Progenitor cell of endocrine pancreas (in vitro differentiated cells): ENCODE data around the gene MEX3D. TPM values are rescaled to one million over a fixed set of nuclear protein-coding genes. Genes with fewer than 3 reads are reported as not detected.

Source experiments
- DNase-seq: peaks from one replicate; pipeline ENCODE4 v3.0.0; 2021; ENCODE audit warnings: low spot score; ENCODE audit not compliant: unreplicated experiment
- H3K27ac Mint-ChIP-seq: 2 replicates; pipeline ENCODE4 v1.8.0; 2021; ENCODE audit warnings: mild to moderate bottlenecking, moderate library complexity, mixed read lengths
- H3K27me3 Mint-ChIP-seq: 2 replicates; pipeline ENCODE4 v1.8.0; 2021; ENCODE audit warnings: mixed read lengths
- H3K36me3 Mint-ChIP-seq: 2 replicates; pipeline ENCODE4 v1.8.0; 2022; ENCODE audit warnings: mixed read lengths; ENCODE audit not compliant: insufficient read depth
- H3K4me1 Mint-ChIP-seq: 2 replicates; pipeline ENCODE4 v1.8.0; 2021; ENCODE audit warnings: low read depth, mixed read lengths
- H3K4me3 Mint-ChIP-seq: 2 replicates; pipeline ENCODE4 v1.8.0; 2021; ENCODE audit warnings: low read depth, mild to moderate bottlenecking, moderate library complexity, mixed read lengths
- H3K9me3 Mint-ChIP-seq: 2 replicates; pipeline ENCODE4 v1.8.0; 2021; ENCODE audit warnings: low read depth, mixed read lengths
- CTCF ChIP-seq: fragments of 200-600 bp; sonication (generic); IDR thresholded peaks from one replicate; pipeline ENCODE4 v1.5.0; 2021; ENCODE audit warnings: antibody characterized with exemption, mild to moderate bottlenecking; ENCODE audit not compliant: unreplicated experiment
- total RNA-seq: library from RNA; stranded (reverse); gene quantifications from 2 replicates; pipeline ENCODE4 v1.2.1, GENCODE V29; 2021

MEX3D gene
- total RNA-seq, 1 donor from 2014 or later: 124 TPM

GRCh38 chr19:1613808-1614570, 45.9 kb upstream of the MEX3D start:
- Mint-ChIP-seq H3K36me3 (peaks cover 29% of the 10 kb centered on the region), H3K27ac (no peak overlapping the region), H3K9me3 (no peaks in the 10 kb centered on the region), H3K4me1 (no peaks in the 10 kb centered on the region), H3K27me3 (no peaks in the 10 kb centered on the region), H3K4me3 (no peak overlapping the region)
- TF ChIP-seq CTCF: no peak
- DNase-seq: no peak

- H3K4me1 Mint-ChIP-seq: no peaks in the 10 kb centered on the region
- no peaks in the 10 kb centered on the region for H3K9me3 Mint-ChIP-seq
- peaks cover 25% of the 10 kb centered on the region for H3K36me3 Mint-ChIP-seq
- no peaks in the 10 kb centered on the region for H3K27me3 Mint-ChIP-seq
- no peak for TF ChIP-seq CTCF
- DNase-seq: no peak
- H3K27ac Mint-ChIP-seq: no peak overlapping the region
- no peak overlapping the region for H3K4me3 Mint-ChIP-seq
These were observed 45.0 kb upstream of the MEX3D start for GRCh38 chr19:1613146-1613545.

DNA sequence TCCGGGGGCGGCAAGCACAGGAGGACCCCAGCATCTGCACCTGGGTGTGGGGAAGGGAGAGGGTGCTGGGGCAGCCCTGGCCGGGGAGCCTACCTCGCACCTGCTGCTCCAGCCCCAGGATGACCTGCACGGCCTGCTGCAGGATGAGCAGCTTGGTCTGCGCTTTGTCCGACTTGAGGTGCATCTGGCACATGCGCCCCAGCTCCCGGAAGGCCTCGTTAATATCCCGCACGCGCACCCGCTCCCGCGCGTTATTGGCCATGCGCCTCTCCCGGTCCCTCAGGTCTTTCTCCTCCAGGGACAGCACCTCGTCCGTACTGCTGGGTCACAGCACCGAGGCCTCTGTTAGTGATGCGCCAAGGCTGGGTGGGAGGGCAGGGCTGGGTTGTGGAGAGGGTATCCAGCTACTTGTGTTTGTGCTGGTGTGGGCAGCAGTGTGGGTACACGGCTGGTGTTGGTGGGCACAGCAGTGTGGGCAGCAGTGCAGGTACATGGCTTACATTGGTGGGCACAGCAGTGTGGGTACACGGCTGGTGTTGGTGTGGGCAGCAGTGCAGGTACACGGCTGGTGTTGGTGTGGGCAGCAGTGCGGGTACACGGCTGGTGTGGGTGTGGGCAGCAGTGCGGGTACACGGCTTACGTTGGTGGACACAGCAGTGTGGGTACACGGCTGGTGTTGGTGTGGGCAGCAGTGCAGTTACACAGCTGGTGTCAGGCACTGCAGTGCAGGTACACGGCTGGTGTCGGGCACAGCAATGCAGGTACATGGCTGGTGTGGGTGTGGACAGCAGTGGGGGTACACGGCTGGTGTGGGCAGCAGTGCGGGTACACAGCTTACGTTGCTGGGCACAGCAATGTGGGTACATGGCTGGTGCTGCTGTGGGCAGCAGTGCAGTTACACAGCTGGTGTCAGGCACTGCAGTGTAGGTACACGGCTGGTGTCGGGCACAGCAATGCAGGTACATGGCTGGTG, 44.3 kb upstream of the MEX3D start:
- no peak for DNase-seq
- Mint-ChIP-seq H3K36me3 (peaks cover 23% of the 10 kb centered on the region), H3K27me3 (no peaks in the 10 kb centered on the region), H3K9me3 (no peaks in the 10 kb centered on the region), H3K4me3 (no peak overlapping the region), H3K4me1 (no peaks in the 10 kb centered on the region), H3K27ac (no peak overlapping the region)
- no peak for TF ChIP-seq CTCF

- TF ChIP-seq CTCF: no peak
- Mint-ChIP-seq H3K36me3 (peaks cover 18% of the 10 kb centered on the region), H3K4me3 (no peak overlapping the region), H3K27me3 (no peaks in the 10 kb centered on the region), H3K4me1 (peaks cover 1% of the 10 kb centered on the region), H3K27ac (no peak overlapping the region), H3K9me3 (no peaks in the 10 kb centered on the region)
- no peak for DNase-seq
These were observed 43.2 kb upstream of the MEX3D start for GRCh38 chr19:1611353-1611752.

DNA sequence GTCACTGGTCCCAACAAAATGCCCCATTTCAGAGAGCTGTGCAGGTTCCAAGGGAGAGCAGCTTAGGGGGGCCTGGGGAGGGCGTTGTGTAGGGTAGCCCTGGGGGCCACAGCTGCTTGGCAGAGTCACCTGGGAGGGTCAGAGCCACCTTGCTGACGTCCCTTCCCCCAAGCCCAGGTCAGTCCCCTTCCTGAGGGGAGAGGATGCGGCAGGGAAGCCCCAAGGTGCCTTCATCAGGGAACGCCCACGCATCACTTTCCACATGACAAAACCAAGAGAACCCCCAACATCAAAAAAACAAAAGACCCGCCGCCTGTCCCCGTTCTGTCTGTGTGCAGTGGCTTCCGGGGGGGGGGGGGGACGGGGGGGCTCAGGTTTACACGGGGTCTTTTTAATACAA, 42.5 kb upstream of the MEX3D start:
- Mint-ChIP-seq H3K4me3 (no peak overlapping the region), H3K36me3 (peaks cover 14% of the 10 kb centered on the region), H3K9me3 (no peaks in the 10 kb centered on the region), H3K4me1 (peaks cover 5% of the 10 kb centered on the region), H3K27me3 (no peaks in the 10 kb centered on the region), H3K27ac (no peak overlapping the region)
- no peak for TF ChIP-seq CTCF
- no peak for DNase-seq
